HCT116 (cell line): ENCODE data around the gene SLC16A1.

Experiments
- EZH2 ChIP-seq: fragments of 200-600 bp; sonication (generic); IDR thresholded peaks from 2 replicates; pipeline ENCODE4 v1.6.1; 2017; ENCODE audit warnings: antibody characterized with exemption, mixed run types
- POLR2AphosphoS5 ChIP-seq: IDR thresholded peaks from 2 replicates; pipeline ENCODE4 v1.6.1; 2011; ENCODE audit warnings: mild to moderate bottlenecking, low read depth, low read length, moderate library complexity
- ZBTB33 ChIP-seq: IDR thresholded peaks from 2 replicates; pipeline ENCODE4 v1.6.1; 2011; ENCODE audit warnings: mild to moderate bottlenecking, low read length, moderate library complexity; ENCODE audit not compliant: insufficient replicate concordance; ENCODE audit errors: extremely low read depth
- TF ChIP-seq, protein P1 (sequence below), 3 experiments: fragments of 200-600 bp in 1 of 3; sonication (generic) in 1 of 3; IDR thresholded peaks in 2 of 3; conservative IDR thresholded peaks in 1 of 3; 2 replicates each; pipeline ENCODE4 v1.5.1; 2012 to 2017; ENCODE audit warnings: low read depth in 2 of 3, low read length in 2 of 3, antibody characterized with exemption in 1 of 3, borderline replicate concordance in 1 of 3, control low read depth in 1 of 3, mild to moderate bottlenecking in 1 of 3, mixed read lengths in 1 of 3, mixed run types in 1 of 3, moderate library complexity in 1 of 3; ENCODE audit not compliant: insufficient read depth in 1 of 3
- TF ChIP-seq, protein P2 (sequence below): IDR thresholded peaks from 2 replicates; pipeline ENCODE4 v1.6.1; 2012

DNA sequence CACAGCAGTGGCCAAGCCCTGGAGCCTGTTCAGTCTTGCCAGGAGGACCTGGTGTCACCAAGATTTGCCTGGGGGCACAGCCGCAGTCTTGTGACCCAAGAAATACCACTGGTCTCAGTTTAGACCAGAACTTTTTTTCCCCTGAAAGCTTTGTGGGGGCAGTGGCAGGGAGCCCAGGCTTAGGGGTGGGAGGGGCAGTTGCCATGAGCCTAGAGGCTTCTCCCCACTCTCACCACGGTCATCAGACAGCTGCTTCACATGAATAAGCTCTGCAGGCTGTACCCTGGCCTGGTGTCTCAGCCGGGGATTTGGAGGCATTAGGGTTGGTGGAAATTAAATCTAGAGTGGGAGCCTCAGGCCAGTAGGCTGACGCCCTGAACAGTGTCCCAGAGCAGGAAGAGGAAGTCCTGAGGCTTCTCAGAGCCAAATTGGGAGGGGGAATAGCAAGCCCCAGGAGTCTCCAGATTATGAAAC, 73.7 kb downstream of the SLC16A1 start:
- TF ChIP-seq POLR2AphosphoS5 (no peak), EZH2 (no peak), ZBTB33 (no peak)
- TF ChIP-seq, protein P1, sequence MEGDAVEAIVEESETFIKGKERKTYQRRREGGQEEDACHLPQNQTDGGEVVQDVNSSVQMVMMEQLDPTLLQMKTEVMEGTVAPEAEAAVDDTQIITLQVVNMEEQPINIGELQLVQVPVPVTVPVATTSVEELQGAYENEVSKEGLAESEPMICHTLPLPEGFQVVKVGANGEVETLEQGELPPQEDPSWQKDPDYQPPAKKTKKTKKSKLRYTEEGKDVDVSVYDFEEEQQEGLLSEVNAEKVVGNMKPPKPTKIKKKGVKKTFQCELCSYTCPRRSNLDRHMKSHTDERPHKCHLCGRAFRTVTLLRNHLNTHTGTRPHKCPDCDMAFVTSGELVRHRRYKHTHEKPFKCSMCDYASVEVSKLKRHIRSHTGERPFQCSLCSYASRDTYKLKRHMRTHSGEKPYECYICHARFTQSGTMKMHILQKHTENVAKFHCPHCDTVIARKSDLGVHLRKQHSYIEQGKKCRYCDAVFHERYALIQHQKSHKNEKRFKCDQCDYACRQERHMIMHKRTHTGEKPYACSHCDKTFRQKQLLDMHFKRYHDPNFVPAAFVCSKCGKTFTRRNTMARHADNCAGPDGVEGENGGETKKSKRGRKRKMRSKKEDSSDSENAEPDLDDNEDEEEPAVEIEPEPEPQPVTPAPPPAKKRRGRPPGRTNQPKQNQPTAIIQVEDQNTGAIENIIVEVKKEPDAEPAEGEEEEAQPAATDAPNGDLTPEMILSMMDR (IDR thresholded peaks at IDR 0.05 in 2 of 3, conservative IDR thresholded peaks at IDR 0.05 in 1 of 3; ENCODE audit: borderline replicate concordance in 1 of 3, insufficient read depth in 1 of 3, low read depth in 2 of 3, low read length in 2 of 3), result no peak
- TF ChIP-seq, protein P2, sequence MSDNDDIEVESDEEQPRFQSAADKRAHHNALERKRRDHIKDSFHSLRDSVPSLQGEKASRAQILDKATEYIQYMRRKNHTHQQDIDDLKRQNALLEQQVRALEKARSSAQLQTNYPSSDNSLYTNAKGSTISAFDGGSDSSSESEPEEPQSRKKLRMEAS, result no peak
